H1 (cell line): Measurements from ENCODE around the gene RAPGEF1.

ENCODE experiments used
- CEBPB ChIP-seq: IDR thresholded peaks from 2 replicates; pipeline ENCODE4 v1.6.1; 2012; ENCODE audit warnings: low read depth, low read length
- SUZ12 ChIP-seq: fragments of 200-600 bp; sonication (generic); IDR thresholded peaks from 2 replicates; pipeline ENCODE4 v1.6.1; 2012; ENCODE audit warnings: mild to moderate bottlenecking, inconsistent platforms, low read length, moderate library complexity, mixed read lengths
- TCF12 ChIP-seq: IDR thresholded peaks from 2 replicates; pipeline ENCODE4 v1.6.1; 2011; ENCODE audit warnings: low read depth, mild to moderate bottlenecking, low read length
- TF ChIP-seq, protein P1 (sequence below), 3 experiments: IDR thresholded peaks; 1 replicate in 2 of 3; 2 replicates in 1 of 3; pipeline versions ENCODE4 v1.5.1 to v1.6.1; 2011; ENCODE audit warnings: low read length in 3 of 3, mild to moderate bottlenecking in 3 of 3, inconsistent platforms in 2 of 3, low read depth in 1 of 3, moderate library complexity in 1 of 3; ENCODE audit not compliant: insufficient read depth in 1 of 3; ENCODE audit errors: control extremely low read depth in 1 of 3

DNA sequence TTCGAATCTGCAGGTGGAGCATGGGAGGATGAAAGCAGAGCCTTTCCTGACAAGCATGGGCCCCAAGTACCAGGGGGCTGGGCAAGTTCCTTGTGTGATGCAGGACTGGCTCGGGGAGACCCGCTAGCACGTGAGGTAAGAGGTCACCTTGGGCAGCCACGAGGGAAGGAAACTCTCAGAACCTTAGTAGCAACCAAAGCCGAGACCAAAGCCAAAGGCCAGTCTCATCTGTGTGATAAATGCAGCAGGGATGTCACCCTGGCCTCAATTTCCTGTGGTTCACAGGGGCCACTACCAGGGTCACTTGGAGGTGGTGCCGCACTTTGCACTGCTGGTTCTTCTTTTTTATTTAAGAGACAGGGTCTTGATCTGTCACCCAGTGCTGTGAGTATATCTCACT, 155.0 kb downstream of the RAPGEF1 start:
- TF ChIP-seq, protein P1, sequence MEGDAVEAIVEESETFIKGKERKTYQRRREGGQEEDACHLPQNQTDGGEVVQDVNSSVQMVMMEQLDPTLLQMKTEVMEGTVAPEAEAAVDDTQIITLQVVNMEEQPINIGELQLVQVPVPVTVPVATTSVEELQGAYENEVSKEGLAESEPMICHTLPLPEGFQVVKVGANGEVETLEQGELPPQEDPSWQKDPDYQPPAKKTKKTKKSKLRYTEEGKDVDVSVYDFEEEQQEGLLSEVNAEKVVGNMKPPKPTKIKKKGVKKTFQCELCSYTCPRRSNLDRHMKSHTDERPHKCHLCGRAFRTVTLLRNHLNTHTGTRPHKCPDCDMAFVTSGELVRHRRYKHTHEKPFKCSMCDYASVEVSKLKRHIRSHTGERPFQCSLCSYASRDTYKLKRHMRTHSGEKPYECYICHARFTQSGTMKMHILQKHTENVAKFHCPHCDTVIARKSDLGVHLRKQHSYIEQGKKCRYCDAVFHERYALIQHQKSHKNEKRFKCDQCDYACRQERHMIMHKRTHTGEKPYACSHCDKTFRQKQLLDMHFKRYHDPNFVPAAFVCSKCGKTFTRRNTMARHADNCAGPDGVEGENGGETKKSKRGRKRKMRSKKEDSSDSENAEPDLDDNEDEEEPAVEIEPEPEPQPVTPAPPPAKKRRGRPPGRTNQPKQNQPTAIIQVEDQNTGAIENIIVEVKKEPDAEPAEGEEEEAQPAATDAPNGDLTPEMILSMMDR (IDR thresholded peaks at IDR 0.05; ENCODE audit: control extremely low read depth in 1 of 3, insufficient read depth in 1 of 3, low read depth in 1 of 3, low read length in 3 of 3) = no peak
- TF ChIP-seq CEBPB = no peak
- no peak for TF ChIP-seq SUZ12
- TF ChIP-seq TCF12 = no peak
